KMS-11 (cell line): Measurements from ENCODE around the gene EIPR1.

ENCODE experiments used
- H2AFZ ChIP-seq: fragments of 200-600 bp; sonication (generic); 2 replicates; pipeline ENCODE4 v1.6.1; 2016; ENCODE audit warnings: antibody characterized with exemption, mixed run types, low read depth
- H3K27ac ChIP-seq: fragments of 200-600 bp; sonication (generic); 2 replicates; pipeline ENCODE4 v1.6.1; 2016; ENCODE audit warnings: mild to moderate bottlenecking, mixed run types
- H3K27me3 ChIP-seq: fragments of 200-600 bp; sonication (generic); 2 replicates; pipeline ENCODE4 v1.6.1; 2017; ENCODE audit warnings: mild to moderate bottlenecking, low read depth, mixed run types, moderate library complexity; ENCODE audit not compliant: insufficient read depth
- H3K36me3 ChIP-seq: fragments of 200-600 bp; sonication (generic); 2 replicates; pipeline ENCODE4 v1.6.1; 2017; ENCODE audit warnings: mild to moderate bottlenecking, mixed run types; ENCODE audit not compliant: insufficient read depth
- H3K4me1 ChIP-seq: fragments of 200-600 bp; sonication (generic); 2 replicates; pipeline ENCODE4 v1.6.1; 2016; ENCODE audit warnings: mild to moderate bottlenecking, low read depth, mixed run types; ENCODE audit not compliant: poor library complexity, severe bottlenecking
- H3K4me2 ChIP-seq: fragments of 200-600 bp; sonication (generic); 2 replicates; pipeline ENCODE4 v1.7.0; 2016; ENCODE audit warnings: mild to moderate bottlenecking, mixed run types
- H3K4me3 ChIP-seq: fragments of 200-600 bp; sonication (generic); IDR thresholded peaks from 2 replicates; pipeline ENCODE4 v1.6.1; 2017; ENCODE audit warnings: low read depth, low read length, mixed read lengths; ENCODE audit not compliant: insufficient read depth
- H3K79me2 ChIP-seq: fragments of 200-600 bp; sonication (generic); 2 replicates; pipeline ENCODE4 v1.6.1; 2016; ENCODE audit warnings: low read depth, mixed run types; ENCODE audit not compliant: insufficient read depth
- H3K9ac ChIP-seq: fragments of 200-600 bp; sonication (generic); 2 replicates; pipeline ENCODE4 v1.6.1; 2016; ENCODE audit warnings: mild to moderate bottlenecking, mixed run types
- H4K20me1 ChIP-seq: fragments of 200-600 bp; sonication (generic); 2 replicates; pipeline ENCODE4 v1.6.1; 2016; ENCODE audit warnings: mild to moderate bottlenecking, mixed run types; ENCODE audit not compliant: insufficient read depth
- CTCF ChIP-seq: fragments of 200-600 bp; sonication (generic); conservative IDR thresholded peaks from 2 replicates; pipeline ENCODE4 v1.6.1; 2017; ENCODE audit warnings: low read depth, mild to moderate bottlenecking, antibody characterized with exemption, low read length, moderate library complexity, mixed read lengths

EIPR1 gene

GRCh38 chr2:3214806-3215404, 162.7 kb downstream of the EIPR1 start:
- Histone ChIP-seq H4K20me1 (no peaks in the 10 kb centered on the region), H3K36me3 (no peaks in the 10 kb centered on the region), H3K79me2 (no peaks in the 10 kb centered on the region), H3K4me2 (no peak overlapping the region), H2AFZ (no peak overlapping the region), H3K4me3 (no peak overlapping the region), H3K4me1 (no peaks in the 10 kb centered on the region), H3K9ac (no peak overlapping the region), H3K27me3 (no peaks in the 10 kb centered on the region), H3K27ac (no peak overlapping the region)
- no peak for TF ChIP-seq CTCF

GRCh38 chr2:3214065-3214464, 163.6 kb downstream of the EIPR1 start:
- no peak for TF ChIP-seq CTCF
- H3K79me2 ChIP-seq, result no peaks in the 10 kb centered on the region
- no peaks in the 10 kb centered on the region for H3K27me3 ChIP-seq
- no peak overlapping the region for H2AFZ ChIP-seq
- no peak overlapping the region for H3K9ac ChIP-seq
- H3K36me3 ChIP-seq, result no peaks in the 10 kb centered on the region
- H3K4me3 ChIP-seq, result no peak overlapping the region
- H3K27ac ChIP-seq, result no peak overlapping the region
- H4K20me1 ChIP-seq, result no peaks in the 10 kb centered on the region
- H3K4me1 ChIP-seq, result no peaks in the 10 kb centered on the region
- no peak overlapping the region for H3K4me2 ChIP-seq

DNA sequence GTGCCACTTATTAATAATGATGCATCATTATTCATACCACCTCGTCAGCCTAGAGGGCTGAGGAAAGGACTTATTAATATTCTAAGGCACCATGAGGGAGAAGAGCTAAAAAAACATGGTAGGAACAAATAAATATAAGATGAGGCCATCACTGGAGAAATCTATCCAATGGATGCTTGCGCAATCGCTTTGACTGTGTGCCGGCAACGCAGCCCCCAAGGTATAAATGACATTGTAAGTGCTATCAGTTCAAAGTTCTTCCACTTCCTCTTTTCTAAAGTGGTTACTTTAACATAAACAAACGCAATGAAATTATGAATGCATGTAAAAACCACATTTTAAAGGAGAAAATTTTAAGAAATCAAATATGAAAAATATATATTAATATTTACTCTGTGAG, 164.6 kb downstream of the EIPR1 start:
- no peak overlapping the region for H2AFZ ChIP-seq
- H3K4me2 ChIP-seq, result no peak overlapping the region
- no peaks in the 10 kb centered on the region for H3K4me1 ChIP-seq
- no peaks in the 10 kb centered on the region for H4K20me1 ChIP-seq
- no peaks in the 10 kb centered on the region for H3K27me3 ChIP-seq
- no peak for TF ChIP-seq CTCF
- no peaks in the 10 kb centered on the region for H3K79me2 ChIP-seq
- H3K4me3 ChIP-seq, result no peak overlapping the region
- H3K9ac ChIP-seq, result no peak overlapping the region
- H3K36me3 ChIP-seq, result no peaks in the 10 kb centered on the region
- H3K27ac ChIP-seq, result no peak overlapping the region

DNA sequence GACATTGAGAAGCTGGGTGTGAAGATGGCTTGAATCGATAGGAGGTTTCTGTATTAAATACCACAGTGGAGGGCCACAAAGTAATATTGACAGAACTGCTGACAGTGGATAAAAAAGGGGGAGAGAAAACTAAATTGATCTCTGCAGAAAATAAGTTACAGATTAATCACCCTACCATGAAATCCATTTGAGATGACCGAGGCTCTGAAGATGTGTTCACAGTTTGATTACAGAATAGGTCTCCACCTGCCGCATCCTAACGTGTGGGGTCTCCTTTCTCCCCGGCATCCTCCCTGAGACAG, 165.6 kb downstream of the EIPR1 start:
- Histone ChIP-seq H3K9ac (no peak overlapping the region), H3K27ac (no peak overlapping the region), H3K79me2 (no peaks in the 10 kb centered on the region), H3K27me3 (no peaks in the 10 kb centered on the region), H3K4me1 (no peaks in the 10 kb centered on the region), H3K4me2 (no peak overlapping the region), H4K20me1 (no peaks in the 10 kb centered on the region), H3K36me3 (no peaks in the 10 kb centered on the region), H3K4me3 (no peak overlapping the region), H2AFZ (no peak overlapping the region)
- TF ChIP-seq CTCF, result no peak
